Measurements from ENCODE around the gene CAMKMT. TPM values are rescaled to one million over a fixed set of nuclear protein-coding genes. Genes with fewer than 3 reads are reported as not detected.

CAMKMT gene
- total and polyA plus RNA-seq, 2 experiments from 2014 or later: 26.5 to 29.5 TPM

GRCh38 chr2:44819061-44819460, 457.3 kb downstream of the CAMKMT start (continued):
- TF ChIP-seq REST (IDR thresholded peaks at IDR 0.05; ENCODE audit: unreplicated experiment): no peak

GRCh38 chr2:44821500-44821899, 459.8 kb downstream of the CAMKMT start:
- ATAC-seq (no peak), DNase-seq (ENCODE audit: low spot score) (no peak)
- Histone ChIP-seq H3K27me3 (ENCODE audit: insufficient read depth) (no peaks in the 10 kb centered on the region), H4K20me1 (replicated peaks; ENCODE audit: insufficient read depth) (no peaks in the 10 kb centered on the region), H3K79me2 (replicated peaks; ENCODE audit: insufficient read depth) (no peaks in the 10 kb centered on the region), H3K36me3 (ENCODE audit: insufficient read depth) (no peaks in the 10 kb centered on the region), H3K9me2 (ENCODE audit: insufficient read depth) (no peaks in the 10 kb centered on the region), H3K4me2 (peak overlapping the region; percentile 48), H3K27ac (ENCODE audit: low read depth) (no peak overlapping the region), H3F3A (replicated peaks; ENCODE audit: low read depth) (0 out of 2 replicates have a peak, but pooled peaks cover 3% of the 10 kb centered on the region), H2AFZ (peak overlapping the region; percentile 99), H3K4me3 (no peak overlapping the region), H3K4me1 (ENCODE audit: insufficient read depth) (peaks cover 13% of the 10 kb centered on the region)
- TF ChIP-seq REST (IDR thresholded peaks at IDR 0.05; ENCODE audit: unreplicated experiment): no peak
- TF ChIP-seq EZH2 (IDR thresholded peaks at IDR 0.05; ENCODE audit: low read depth, unreplicated experiment): no peak
- no peak for TF ChIP-seq NANOG (IDR thresholded peaks at IDR 0.05; ENCODE audit: borderline replicate concordance)
- TF ChIP-seq CREB1 (CRISPR knock-in tag; IDR thresholded peaks at IDR 0.05; ENCODE audit: low read depth): no peak
- TF ChIP-seq STAT1 (IDR thresholded peaks at IDR 0.05; ENCODE audit: unreplicated experiment): no peak
- TF ChIP-seq ZNF114 (CRISPR knock-in tag; IDR thresholded peaks at IDR 0.05): no peak
- no peak for TF ChIP-seq JUNB (IDR thresholded peaks at IDR 0.05; ENCODE audit: unreplicated experiment)
- Mint-ChIP-seq H3K9me3 (peaks cover 4% of the 10 kb centered on the region; the same call in 1 of the 3 replicates), H3K27me3 (ENCODE audit: insufficient read depth, low read depth, poor library complexity) (peaks cover 2% of the 10 kb centered on the region), H3K4me1 (peaks cover 20% of the 10 kb centered on the region), H3K27ac (no peak overlapping the region), H3K36me3 (ENCODE audit: low read depth) (no peaks in the 10 kb centered on the region; the same call in 2 of the 3 replicates), H3K4me3 (no peak overlapping the region)

Data from GM23338 (cell line).